Stimulated activated naive CD8-positive, alpha-beta T cell treated with anti-CD3 and anti-CD28 coated beads, Interleukin-15, Interleukin-2, amounts not matched to agents 100 ng/mL and 50 ng/mL, for 24 hours (primary cell): ENCODE results near the gene EML3.
"Not testable (repeated sequence)": the region's sequence is repeated elsewhere in the genome, so short reads cannot be mapped to it uniquely, and the experiment has no call there.

Experiments used
- H3K27ac Mint-ChIP-seq: one replicate; pipeline ENCODE4 v1.8.0; 2021; ENCODE audit warnings: mild to moderate bottlenecking, mixed read lengths
- H3K27me3 Mint-ChIP-seq: one replicate; pipeline ENCODE4 v1.8.0; 2021; ENCODE audit warnings: mixed read lengths
- H3K36me3 Mint-ChIP-seq: one replicate; pipeline ENCODE4 v1.8.0; 2021; ENCODE audit warnings: low read depth, mixed read lengths
- H3K4me1 Mint-ChIP-seq: one replicate; pipeline ENCODE4 v1.8.0; 2021; ENCODE audit warnings: low read depth, mixed read lengths
- H3K4me3 Mint-ChIP-seq: one replicate; pipeline ENCODE4 v1.8.0; 2021; ENCODE audit warnings: mild to moderate bottlenecking, mixed read lengths
- H3K9me3 Mint-ChIP-seq: one replicate; pipeline ENCODE4 v1.8.0; 2021; ENCODE audit warnings: mixed read lengths

Gene EML3

DNA sequence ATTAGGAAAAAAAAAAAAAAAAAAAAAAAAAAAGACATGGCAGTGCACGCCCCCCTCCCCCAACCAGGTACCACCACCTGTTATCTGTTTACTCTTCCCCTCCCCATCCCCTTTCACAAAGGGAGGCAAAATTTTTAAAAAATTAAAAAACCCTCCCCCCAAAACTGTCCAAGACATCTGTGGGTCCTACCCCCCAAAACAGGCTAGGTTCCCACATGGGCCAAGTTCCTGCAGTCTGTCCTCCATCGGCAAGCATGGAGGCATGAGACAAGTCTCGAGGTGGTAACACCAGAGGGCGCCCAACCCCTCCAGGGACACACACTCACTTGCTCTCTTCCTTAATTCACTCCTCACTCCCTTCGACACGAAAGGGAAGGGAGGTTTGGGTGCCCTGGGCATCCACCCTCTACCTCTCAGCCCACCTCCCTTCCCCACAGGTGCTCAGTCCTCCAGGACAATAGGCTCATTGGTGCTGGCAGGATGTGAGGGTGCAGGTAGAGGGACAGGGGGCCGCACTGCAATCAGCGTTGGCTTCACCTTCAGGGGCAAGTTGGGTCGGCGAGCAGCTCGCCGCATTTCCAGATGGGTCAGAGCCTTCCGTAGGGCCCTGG lies 19.0 kb downstream of the EML3 start:
- Mint-ChIP-seq H3K27me3 (no peaks in the 10 kb centered on the region), H3K4me3 (peak overlapping the region; percentile 57), H3K9me3 (no peaks in the 10 kb centered on the region), H3K4me1 (peaks cover 68% of the 10 kb centered on the region), H3K36me3 (peaks cover 67% of the 10 kb centered on the region), H3K27ac (peak overlapping the region; percentile 82)

GRCh38 chr11:62592989-62593421 lies 19.6 kb downstream of the EML3 start:
- peak overlapping the region; percentile 96 for H3K4me3 Mint-ChIP-seq
- H3K36me3 Mint-ChIP-seq = peaks cover 64% of the 10 kb centered on the region
- H3K27ac Mint-ChIP-seq = peak overlapping the region; percentile 82

DNA sequence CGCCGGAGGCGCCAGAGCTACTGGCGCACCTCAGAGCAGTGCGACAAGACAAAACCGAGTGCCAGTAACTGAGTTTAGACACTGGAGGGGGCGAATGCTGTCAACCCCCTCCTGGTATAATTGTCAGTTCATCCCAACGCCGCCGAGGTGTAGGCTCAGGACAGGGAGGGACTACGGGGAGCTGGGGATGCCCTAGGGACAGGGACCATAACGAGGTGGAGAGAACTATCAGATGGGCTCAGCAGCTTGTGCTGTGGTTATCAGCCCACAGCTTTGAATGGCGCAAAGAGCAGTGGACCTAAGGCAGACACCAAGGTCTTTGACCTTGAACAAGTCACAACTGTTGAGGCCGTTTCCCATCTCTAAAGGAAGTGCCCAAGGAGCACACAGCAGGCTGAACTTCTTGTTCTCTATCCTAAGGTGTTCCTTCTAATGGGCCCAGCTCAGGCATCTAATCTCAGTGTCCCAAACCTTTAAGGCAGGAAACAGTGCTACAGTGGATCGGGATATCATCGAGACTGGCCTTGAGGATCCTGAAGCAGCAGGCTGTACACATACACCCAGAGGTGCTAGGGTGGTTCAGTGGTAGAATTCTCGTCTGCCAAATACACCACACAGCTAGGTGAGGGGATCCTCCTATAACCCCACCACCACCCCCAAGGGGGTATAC lies 20.3 kb downstream of the EML3 start:
- Mint-ChIP-seq H3K4me1 (peaks cover 58% of the 10 kb centered on the region), H3K9me3 (no peaks in the 10 kb centered on the region), H3K27me3 (no peaks in the 10 kb centered on the region), H3K36me3 (peaks cover 64% of the 10 kb centered on the region), H3K4me3 (peak overlapping the region; percentile 96), H3K27ac (peak overlapping the region; percentile 98)

More at GRCh38 chr11:62592989-62593421, 19.6 kb downstream of the EML3 start:
- Mint-ChIP-seq H3K9me3 (no peaks in the 10 kb centered on the region), H3K27me3 (no peaks in the 10 kb centered on the region), H3K4me1 (peaks cover 62% of the 10 kb centered on the region)

DNA sequence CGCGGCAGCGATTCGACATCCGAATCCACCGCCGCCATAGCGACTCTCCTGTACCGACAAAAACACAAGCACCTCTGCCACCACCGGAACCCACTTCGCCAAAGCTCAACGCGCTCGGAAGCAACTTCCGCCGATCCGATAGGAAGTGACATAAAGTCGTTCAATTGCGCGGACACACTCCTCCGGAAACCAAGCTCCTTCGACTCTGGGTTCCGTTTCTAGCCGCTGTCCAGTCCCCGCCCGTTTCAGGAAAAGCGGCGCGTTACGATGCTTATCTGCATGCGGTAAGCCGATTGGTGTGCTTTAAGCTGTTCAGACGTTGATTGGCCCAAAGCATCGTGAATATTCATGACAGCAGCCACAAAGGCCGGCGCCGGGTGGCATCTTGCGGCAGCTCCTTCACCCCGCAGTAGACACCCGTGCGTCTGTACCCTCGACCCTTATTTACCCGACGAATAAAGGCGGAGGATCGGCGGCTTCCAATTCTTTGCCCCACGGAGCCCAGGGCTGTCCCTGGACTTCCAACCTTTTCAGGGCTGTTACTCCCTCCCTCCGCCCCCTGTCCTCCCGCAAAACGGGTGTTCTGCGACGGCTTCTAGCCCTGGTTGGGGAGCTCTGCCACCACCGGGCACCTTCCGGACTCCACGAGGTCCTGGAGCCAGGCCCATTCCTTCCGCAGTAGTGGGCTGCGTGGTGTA lies 21.0 kb downstream of the EML3 start, which contains the start of gene TUT1:
TUT1 (minus strand) TSS at position 76 of the 698 bp plus-strand sequence; CDS start at position 38, 38 bp downstream.
- Mint-ChIP-seq H3K27me3 (no peaks in the 10 kb centered on the region), H3K4me3 (peak within 1 kb of the TSS; percentile 96), H3K9me3 (no peaks in the 10 kb centered on the region), H3K4me1 (peaks cover 56% of the 10 kb centered on the region), H3K27ac (peak within 1 kb of the TSS; percentile 98), H3K36me3 (peaks cover 57% of the 10 kb centered on the region)

- peaks cover 51% of the 10 kb centered on the region for H3K4me1 Mint-ChIP-seq
- no peak overlapping the region for H3K27ac Mint-ChIP-seq
These were observed 23.5 kb downstream of the EML3 start for GRCh38 chr11:62588966-62589637.

DNA sequence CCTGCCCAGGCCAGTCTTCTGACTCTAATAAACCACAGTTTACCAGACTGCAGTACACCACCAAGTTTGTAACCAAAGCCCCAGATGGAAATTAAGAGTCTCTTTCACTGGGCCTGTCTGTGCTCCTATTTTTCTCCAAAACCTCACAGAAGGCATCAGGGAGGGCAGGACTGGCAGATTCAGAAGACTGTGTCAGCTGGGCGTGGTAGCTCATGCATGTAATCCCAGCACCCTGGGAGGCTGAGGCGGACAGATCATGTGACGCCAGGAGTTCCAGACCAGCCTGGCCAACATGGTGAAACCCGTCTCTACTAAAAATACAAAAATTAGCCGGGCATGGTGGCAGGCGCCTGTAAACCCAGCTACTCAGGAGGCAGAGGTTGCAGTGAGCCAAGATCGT lies 27.2 kb downstream of the EML3 start:
- Mint-ChIP-seq H3K36me3 (peaks cover 47% of the 10 kb centered on the region), H3K4me1 (peaks cover 17% of the 10 kb centered on the region)
- not testable (repeated sequence) for H3K4me3 Mint-ChIP-seq, H3K9me3 Mint-ChIP-seq, H3K27me3 Mint-ChIP-seq, H3K27ac Mint-ChIP-seq

More at GRCh38 chr11:62588966-62589637, 23.5 kb downstream of the EML3 start:
- H3K4me3 Mint-ChIP-seq = peak overlapping the region; percentile 96
- H3K9me3 Mint-ChIP-seq = no peaks in the 10 kb centered on the region
- H3K27me3 Mint-ChIP-seq = no peaks in the 10 kb centered on the region
- peaks cover 43% of the 10 kb centered on the region for H3K36me3 Mint-ChIP-seq

DNA sequence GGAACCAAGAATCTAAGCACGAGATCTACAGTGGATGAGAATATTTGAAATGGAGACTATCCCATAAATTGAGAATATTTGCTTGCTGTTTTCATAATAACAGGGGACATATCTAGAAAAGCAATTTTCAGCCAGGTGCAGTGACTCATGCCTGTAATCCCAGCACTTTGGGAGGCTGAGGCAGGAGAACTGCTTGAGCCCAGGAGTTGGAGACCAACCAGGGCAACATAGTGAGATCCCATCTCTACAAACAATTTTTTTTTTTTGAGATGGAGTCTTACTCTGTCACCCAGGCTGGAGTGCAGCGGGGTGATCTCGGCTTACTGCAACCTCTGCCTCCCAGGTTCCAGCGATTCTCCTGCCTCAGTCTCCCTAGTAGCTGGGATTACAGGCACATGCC lies 30.8 kb downstream of the EML3 start:
- not testable (repeated sequence) for H3K4me3 Mint-ChIP-seq, H3K27me3 Mint-ChIP-seq, H3K4me1 Mint-ChIP-seq, H3K27ac Mint-ChIP-seq, H3K9me3 Mint-ChIP-seq
- H3K36me3 Mint-ChIP-seq = peaks cover 51% of the 10 kb centered on the region

DNA sequence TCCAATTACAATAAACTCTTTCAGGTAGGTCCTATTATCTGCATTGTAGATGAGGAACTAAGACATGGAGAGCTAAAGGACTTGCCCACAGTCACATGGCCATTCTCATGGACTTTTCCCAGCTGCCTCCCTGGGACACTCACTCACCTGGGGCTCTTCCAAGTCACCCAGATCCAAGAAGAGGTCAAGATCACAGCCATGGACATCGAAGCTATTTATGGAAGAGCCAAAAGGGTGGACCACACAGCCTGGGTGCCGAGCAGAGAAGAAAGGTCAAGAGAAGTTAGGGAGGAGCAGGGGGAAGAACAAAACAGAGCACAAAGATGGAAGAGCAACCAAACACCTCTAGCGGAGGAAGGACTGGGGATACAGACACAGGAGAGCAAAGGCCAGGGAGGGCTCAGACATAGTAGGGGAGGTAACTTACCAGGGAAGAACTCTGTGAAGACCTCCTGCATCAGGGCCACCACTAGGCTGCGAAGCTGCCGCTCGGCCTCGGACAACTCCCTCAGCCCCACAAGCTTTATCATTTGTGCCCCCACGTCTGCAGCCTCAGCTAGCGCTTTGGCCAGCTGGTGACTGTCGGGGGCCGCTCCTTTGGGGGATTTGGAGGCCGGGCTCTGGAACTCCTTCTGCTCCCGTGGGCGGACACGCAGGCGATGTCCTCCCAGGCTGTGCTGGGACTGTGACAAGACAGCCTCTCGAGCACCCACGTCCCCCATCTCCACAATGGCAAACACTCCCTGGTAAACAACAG lies 31.4 kb downstream of the EML3 start:
- Mint-ChIP-seq H3K9me3 (no peaks in the 10 kb centered on the region), H3K4me3 (no peak overlapping the region), H3K36me3 (peaks cover 52% of the 10 kb centered on the region), H3K27me3 (no peaks in the 10 kb centered on the region), H3K4me1 (peaks cover 1% of the 10 kb centered on the region), H3K27ac (no peak overlapping the region)

DNA sequence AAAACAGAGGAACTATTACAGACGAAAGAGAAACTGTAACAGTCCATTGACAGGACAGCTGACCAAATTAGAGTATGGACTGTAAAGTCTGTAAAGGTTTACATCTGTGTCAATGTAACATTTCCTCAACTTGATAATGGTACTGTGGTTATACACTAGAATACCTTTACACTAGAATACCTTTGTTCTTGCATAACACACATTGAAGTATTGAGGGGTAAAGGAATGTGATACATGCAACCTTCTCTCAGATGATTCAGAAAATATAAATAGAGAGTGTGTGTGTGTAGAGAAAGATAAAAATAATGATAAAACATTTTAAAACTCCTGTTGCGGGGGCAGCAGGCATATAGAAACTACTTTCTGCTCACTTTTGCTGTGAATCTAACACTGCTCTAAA lies 33.3 kb downstream of the EML3 start:
- H3K36me3 Mint-ChIP-seq = peaks cover 60% of the 10 kb centered on the region
- no peaks in the 10 kb centered on the region for H3K27me3 Mint-ChIP-seq

GRCh38 chr11:62578541-62578940 lies 34.0 kb downstream of the EML3 start:
- Mint-ChIP-seq H3K9me3 (no peaks in the 10 kb centered on the region), H3K27ac (no peak overlapping the region), H3K4me1 (peaks cover 11% of the 10 kb centered on the region), H3K36me3 (peaks cover 61% of the 10 kb centered on the region), H3K4me3 (no peak overlapping the region), H3K27me3 (no peaks in the 10 kb centered on the region)

More for the DNA sequence above, 33.3 kb downstream of the EML3 start:
- no peak overlapping the region for H3K27ac Mint-ChIP-seq
- H3K9me3 Mint-ChIP-seq = no peaks in the 10 kb centered on the region
- peaks cover 11% of the 10 kb centered on the region for H3K4me1 Mint-ChIP-seq
- H3K4me3 Mint-ChIP-seq = no peak overlapping the region

DNA sequence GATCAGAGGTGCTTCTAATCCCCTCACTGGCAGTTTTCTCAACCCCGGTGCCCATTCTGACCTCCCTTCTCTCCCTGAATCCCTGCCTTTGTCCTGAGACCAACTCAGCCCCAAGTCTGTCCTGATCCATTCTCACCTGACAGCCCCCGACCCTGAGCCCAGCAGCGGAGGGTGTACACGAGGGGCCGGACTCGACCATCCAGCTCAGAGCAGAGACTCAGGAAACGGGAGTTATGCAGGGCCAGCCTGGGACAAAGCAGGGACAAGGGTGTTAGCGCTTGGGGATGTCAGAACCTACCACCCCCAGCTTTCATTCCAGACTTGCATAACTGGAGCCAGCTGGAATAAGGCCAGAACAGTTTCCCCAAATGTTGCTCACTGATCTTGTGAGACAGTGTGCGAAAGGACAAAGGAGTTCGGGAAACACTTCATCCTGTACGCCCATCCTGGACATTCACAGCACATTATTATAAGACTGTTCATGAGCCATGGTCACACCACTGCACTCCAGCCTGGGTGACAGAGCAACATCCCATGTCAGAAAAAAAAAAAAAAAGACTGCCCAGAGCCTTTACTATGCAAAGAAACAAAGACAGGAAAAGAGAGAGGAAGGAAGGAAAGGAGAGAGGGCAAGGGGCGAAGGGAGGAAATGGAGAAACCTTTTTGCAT lies 35.4 kb downstream of the EML3 start:
- no peak overlapping the region for H3K4me3 Mint-ChIP-seq
- H3K9me3 Mint-ChIP-seq = no peaks in the 10 kb centered on the region
- no peaks in the 10 kb centered on the region for H3K27me3 Mint-ChIP-seq
- H3K36me3 Mint-ChIP-seq = peaks cover 63% of the 10 kb centered on the region
- H3K27ac Mint-ChIP-seq = no peak overlapping the region
- H3K4me1 Mint-ChIP-seq = peaks cover 21% of the 10 kb centered on the region

DNA sequence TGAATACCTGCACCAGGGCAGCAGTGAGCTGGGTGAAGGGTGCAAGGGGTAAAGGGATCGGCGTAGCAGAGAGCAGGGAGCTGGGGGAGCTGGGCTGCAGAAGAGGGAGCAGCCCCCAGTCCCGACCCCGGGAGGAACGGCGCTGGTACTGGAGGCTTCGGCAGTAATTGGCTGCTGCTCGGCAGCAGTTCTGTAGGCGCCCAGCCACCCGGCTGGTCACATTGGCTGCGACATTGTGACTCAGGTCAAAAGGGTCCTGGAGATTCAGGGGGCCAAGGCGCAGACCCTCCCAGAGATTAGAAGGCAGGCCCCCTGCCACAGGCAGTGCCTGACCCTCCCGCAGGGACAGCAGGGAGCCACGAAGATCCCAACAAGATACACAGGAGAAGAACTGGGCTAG lies 36.7 kb downstream of the EML3 start:
- Mint-ChIP-seq H3K27me3 (no peaks in the 10 kb centered on the region), H3K4me3 (peak overlapping the region; percentile 100), H3K9me3 (no peaks in the 10 kb centered on the region), H3K4me1 (peaks cover 34% of the 10 kb centered on the region), H3K27ac (peak overlapping the region; percentile 72), H3K36me3 (peaks cover 67% of the 10 kb centered on the region)

GRCh38 chr11:62575156-62575555 lies 37.4 kb downstream of the EML3 start:
- Mint-ChIP-seq H3K9me3 (no peaks in the 10 kb centered on the region), H3K27ac (peak overlapping the region; percentile 98), H3K4me1 (peaks cover 41% of the 10 kb centered on the region), H3K4me3 (peak overlapping the region; percentile 100), H3K36me3 (peaks cover 72% of the 10 kb centered on the region), H3K27me3 (no peaks in the 10 kb centered on the region)
